Caco-2 (cell line): ENCODE data around the gene DEUP1. TPM values are rescaled to one million over a fixed set of nuclear protein-coding genes. Genes with fewer than 3 reads are reported as not detected.
"Not testable (repeated sequence)": the region's sequence is repeated elsewhere in the genome, so short reads cannot be mapped to it uniquely, and the experiment has no call there.

Experiments used
- BruUV-seq: library from RNA; stranded (reverse); fragments of 400-500 nt; replicated peaks from 2 replicates; lab custom pipeline; 2021; lab: Mats Ljungman, UMichigan
- CTCF ChIA-PET: fragments of 300-600 bp; sonication (Branson Sonifier 250); formaldehyde crosslinking; loops from one replicate; lab custom pipeline; 2022; ENCODE audit warnings: antibody characterized with exemption; lab: Charles Lee
- POLR2A ChIA-PET: fragments of 300-600 bp; sonication (Branson Sonifier 250); formaldehyde crosslinking; loops from one replicate; lab custom pipeline; 2022; ENCODE audit warnings: antibody characterized with exemption; lab: Charles Lee
- DNase-seq, 2 experiments: peaks; one replicate each; pipeline versions ENCODE4 v3.0.0 to v3.0.0-alpha.2; 2020 to 2022
- H3K27me3 ChIP-seq: replicated peaks from 2 replicates; pipeline ENCODE4 v1.6.0; 2011; ENCODE audit warnings: low read length; ENCODE audit not compliant: control insufficient read depth, insufficient read depth
- H3K36me3 ChIP-seq: 2 replicates; pipeline ENCODE4 v1.5.1; 2011; ENCODE audit warnings: low read length; ENCODE audit not compliant: control insufficient read depth, insufficient read depth
- H3K4me1 ChIP-seq: fragments of 250-450 bp; sonication (Bioruptor Pico); 2 replicates; pipeline ENCODE4 v1.5.1; 2020; ENCODE audit warnings: mild to moderate bottlenecking
- H3K4me3 ChIP-seq: 2 replicates; pipeline ENCODE4 v1.5.1; 2011; ENCODE audit warnings: low read depth, mild to moderate bottlenecking, control low read depth, low read length
- H3K9me3 ChIP-seq: fragments of 250-450 bp; sonication (Bioruptor Pico); 2 replicates; pipeline ENCODE4 v1.5.1; 2020; ENCODE audit warnings: mild to moderate bottlenecking, moderate library complexity
- H3K27ac Mint-ChIP-seq: one replicate; pipeline ENCODE4 v1.8.0; 2022; ENCODE audit warnings: mixed read lengths; ENCODE audit not compliant: unreplicated experiment
- H3K27me3 Mint-ChIP-seq: one replicate; pipeline ENCODE4 v1.8.0; 2022; ENCODE audit warnings: mixed read lengths; ENCODE audit not compliant: insufficient read depth, unreplicated experiment
- H3K36me3 Mint-ChIP-seq: one replicate; pipeline ENCODE4 v1.8.0; 2022; ENCODE audit warnings: mild to moderate bottlenecking, mixed read lengths; ENCODE audit not compliant: insufficient read depth, unreplicated experiment
- H3K4me1 Mint-ChIP-seq: one replicate; pipeline ENCODE4 v1.8.0; 2022; ENCODE audit warnings: low read depth, mixed read lengths; ENCODE audit not compliant: unreplicated experiment
- H3K4me3 Mint-ChIP-seq: one replicate; pipeline ENCODE4 v1.8.0; 2022; ENCODE audit warnings: mild to moderate bottlenecking, moderate library complexity, mixed read lengths; ENCODE audit not compliant: unreplicated experiment
- H3K9me3 Mint-ChIP-seq: one replicate; pipeline ENCODE4 v1.8.0; 2022; ENCODE audit warnings: mixed read lengths; ENCODE audit not compliant: unreplicated experiment
- CTCF ChIP-seq, 2 experiments: fragments of 200-600 bp in 1 of 2; IDR thresholded peaks; 1 replicate in 1 of 2; 2 replicates in 1 of 2; pipeline versions ENCODE4 v1.5.1 to v1.8.0; 2011 to 2022; ENCODE audit warnings: antibody characterized with exemption in 1 of 2, control low read depth in 1 of 2, inconsistent platforms in 1 of 2, low read depth in 1 of 2, low read length in 1 of 2, mild to moderate bottlenecking in 1 of 2, moderate library complexity in 1 of 2; ENCODE audit not compliant: insufficient read depth in 1 of 2, severe bottlenecking in 1 of 2, unreplicated experiment in 1 of 2
- intact Hi-C: fragments of 100-400 bp; cut with micrococcal nuclease; formaldehyde crosslinking; loops from one replicate; pipeline ENCODE4 v1.10.0; 2022; ENCODE audit not compliant: unreplicated experiment
- total RNA-seq: library from RNA; stranded (reverse); gene quantifications from 2 replicates; pipeline ENCODE4 v1.2.3, GENCODE V29; 2022

The DEUP1 gene
- total RNA-seq, 1 experiment from 2014 or later, result 0.25 TPM

- no TSS peak for BruUV-seq
- CTCF ChIA-PET, result no interaction called here
- H3K27me3 Mint-ChIP-seq, result peaks cover 11% of the 10 kb centered on the region
These were observed 101.7 kb downstream of the DEUP1 start for GRCh38 chr11:93432247-93432646.

GRCh38 chr11:93443232-93443631, 112.7 kb downstream of the DEUP1 start:
- H3K4me3 Mint-ChIP-seq, H3K36me3 Mint-ChIP-seq, H3K27ac Mint-ChIP-seq, H3K4me3 ChIP-seq, H3K36me3 ChIP-seq, POLR2A ChIA-PET, BruUV-seq, H3K4me1 Mint-ChIP-seq, H3K9me3 ChIP-seq, H3K27me3 ChIP-seq, DNase-seq, H3K4me1 ChIP-seq, H3K9me3 Mint-ChIP-seq, intact Hi-C loops, CTCF ChIA-PET: not testable (repeated sequence)
- peaks cover 10% of the 10 kb centered on the region for H3K27me3 Mint-ChIP-seq

More at GRCh38 chr11:93432247-93432646, 101.7 kb downstream of the DEUP1 start:
- Mint-ChIP-seq H3K9me3 (no peaks in the 10 kb centered on the region), H3K4me3 (no peak overlapping the region), H3K4me1 (no peaks in the 10 kb centered on the region), H3K27ac (no peak overlapping the region), H3K36me3 (no peaks in the 10 kb centered on the region)
- POLR2A ChIA-PET, result no interaction called here
- H3K27me3 ChIP-seq, result no peaks in the 10 kb centered on the region; the same call in none of the 2 replicates
- no peak overlapping the region for H3K4me3 ChIP-seq
- DNase-seq, result no peak
- H3K4me1 ChIP-seq, result no peaks in the 10 kb centered on the region
- no peaks in the 10 kb centered on the region for H3K36me3 ChIP-seq
- no peaks in the 10 kb centered on the region for H3K9me3 ChIP-seq
- no peak for TF ChIP-seq CTCF (IDR thresholded peaks at IDR 0.05; ENCODE audit: insufficient read depth in 1 of 2, low read depth in 1 of 2, low read length in 1 of 2, severe bottlenecking in 1 of 2, unreplicated experiment in 1 of 2)
- intact Hi-C loops, result no loop called here

GRCh38 chr11:93444617-93445073, 114.1 kb downstream of the DEUP1 start:
- Mint-ChIP-seq H3K4me3 (no peak overlapping the region), H3K36me3 (no peaks in the 10 kb centered on the region), H3K9me3 (peaks cover 10% of the 10 kb centered on the region), H3K4me1 (no peaks in the 10 kb centered on the region), H3K27me3 (peaks cover 13% of the 10 kb centered on the region), H3K27ac (no peak overlapping the region)
- H3K27me3 ChIP-seq, result no peaks in the 10 kb centered on the region; the same call in 1 of the 2 replicates
- ChIA-PET CTCF (no interaction called here), POLR2A (no interaction called here)
- BruUV-seq, result no TSS peak
- no peaks in the 10 kb centered on the region for H3K36me3 ChIP-seq
- peak; percentile 55 to 73 for DNase-seq
- no peaks in the 10 kb centered on the region for H3K9me3 ChIP-seq
- H3K4me3 ChIP-seq, result no peak overlapping the region
- intact Hi-C loops, result no loop called here
- no peaks in the 10 kb centered on the region for H3K4me1 ChIP-seq
- TF ChIP-seq CTCF (IDR thresholded peaks at IDR 0.05; ENCODE audit: insufficient read depth in 1 of 2, low read depth in 1 of 2, low read length in 1 of 2, severe bottlenecking in 1 of 2, unreplicated experiment in 1 of 2), result no peak
